Medulla oblongata (tissue), 1 donor: ENCODE results near the gene RAB11FIP5.
A peak's percentile ranks its signal among the peaks of the same experiment; 100 is the strongest.
"Not testable (repeated sequence)": the region's sequence is repeated elsewhere in the genome, so short reads cannot be mapped to it uniquely, and the experiment has no call there.

ENCODE experiments used
- DNase-seq: peaks from one replicate; pipeline ENCODE4 v3.0.0-alpha.2; 2015; ENCODE audit errors: extremely low spot score

The RAB11FIP5 gene

DNA sequence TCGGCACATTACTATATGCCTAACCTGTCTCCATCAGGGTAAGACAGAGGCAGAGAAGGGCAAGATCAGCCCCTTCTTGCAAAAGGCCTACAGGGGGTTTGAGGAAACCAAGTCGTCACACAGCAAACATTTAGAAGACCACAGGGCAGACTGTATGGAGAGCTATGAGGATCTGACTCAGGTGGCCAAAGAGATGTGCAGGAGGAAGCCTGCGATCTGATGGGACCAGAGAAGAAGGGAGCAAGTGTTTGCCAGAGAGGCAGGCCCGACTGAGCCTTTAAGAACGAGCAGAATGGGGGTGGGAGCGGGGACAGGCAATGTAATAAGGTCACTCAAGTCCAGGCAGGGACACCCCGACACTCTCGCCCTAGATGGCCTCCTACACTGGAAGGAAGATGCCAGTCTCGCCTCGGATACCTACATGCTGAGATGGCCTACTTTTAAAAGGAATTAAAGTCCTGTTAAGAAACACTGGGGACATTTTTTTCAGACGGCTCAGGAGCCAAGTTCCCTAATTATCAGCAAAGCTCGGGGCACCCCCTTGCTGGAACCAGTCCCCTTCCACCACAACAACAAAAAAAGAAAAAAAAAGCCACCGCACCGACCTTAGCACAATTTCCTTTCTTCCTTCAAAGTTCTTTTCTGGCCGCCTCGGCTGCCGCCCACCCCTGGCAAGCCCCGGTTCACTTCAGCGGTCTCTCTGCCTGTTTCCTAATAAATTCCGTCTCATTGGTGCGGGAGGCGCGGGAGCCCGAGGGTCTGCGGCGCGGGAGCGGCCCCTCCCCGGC lies 42.7 kb downstream of the RAB11FIP5 start:
- DNase-seq: no peak

DNA sequence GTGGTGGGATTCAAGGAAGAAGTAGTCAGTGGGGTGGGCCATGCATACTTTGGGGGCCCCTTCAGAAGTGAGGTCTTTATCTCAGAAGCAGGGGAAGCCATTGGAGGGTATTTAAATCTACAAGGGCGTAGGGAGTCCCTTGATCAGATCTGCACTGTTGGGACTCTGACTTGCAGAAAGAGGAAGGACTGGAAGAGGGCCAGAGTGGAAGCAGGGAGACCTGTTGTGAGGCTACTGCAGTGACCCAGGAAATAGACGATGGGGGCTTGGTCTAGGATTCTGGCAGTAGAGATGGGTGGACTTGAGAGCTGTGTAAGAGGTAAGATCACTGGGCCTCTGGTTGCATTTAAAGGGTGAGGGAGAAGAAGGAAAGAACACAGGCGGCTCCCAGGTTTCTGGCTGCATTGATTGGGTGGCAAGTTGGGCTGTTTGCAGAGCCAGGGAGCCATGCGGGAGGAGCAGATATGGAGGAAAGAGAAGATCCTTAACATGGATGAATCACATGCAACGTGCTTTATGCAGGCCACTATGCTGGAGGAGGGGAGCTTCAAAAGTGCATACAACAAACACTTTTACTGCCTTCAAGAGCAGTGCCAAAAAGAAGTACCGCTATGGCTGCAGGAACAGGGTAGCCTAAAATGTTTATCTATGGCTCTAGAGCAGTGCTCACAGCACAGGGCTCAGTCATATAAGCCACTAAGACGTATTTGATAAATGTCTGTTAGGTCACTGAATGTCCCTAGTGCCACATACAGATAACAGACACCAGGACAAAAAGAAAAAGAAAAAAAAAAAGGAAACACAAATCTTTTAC lies 43.5 kb downstream of the RAB11FIP5 start:
- DNase-seq: no peak

DNA sequence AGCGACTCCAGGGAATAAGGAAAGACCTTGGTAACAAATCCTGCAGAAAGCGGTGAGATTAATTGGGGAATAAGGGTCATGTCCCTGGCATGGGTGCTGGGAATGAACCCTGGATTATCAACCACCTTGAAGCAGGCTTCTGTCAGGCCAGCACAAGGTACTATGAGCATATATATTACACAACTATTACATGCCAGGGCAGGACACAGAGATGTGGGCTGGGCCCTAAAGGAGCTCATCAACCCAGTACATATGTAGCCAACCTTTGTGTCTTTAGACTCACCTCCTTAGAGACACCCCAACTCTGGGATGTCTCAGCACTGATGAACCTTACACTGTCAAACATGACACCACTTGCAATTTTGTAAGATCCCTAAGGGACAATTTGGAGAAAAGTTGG lies 44.6 kb downstream of the RAB11FIP5 start:
- no peak for DNase-seq

DNA sequence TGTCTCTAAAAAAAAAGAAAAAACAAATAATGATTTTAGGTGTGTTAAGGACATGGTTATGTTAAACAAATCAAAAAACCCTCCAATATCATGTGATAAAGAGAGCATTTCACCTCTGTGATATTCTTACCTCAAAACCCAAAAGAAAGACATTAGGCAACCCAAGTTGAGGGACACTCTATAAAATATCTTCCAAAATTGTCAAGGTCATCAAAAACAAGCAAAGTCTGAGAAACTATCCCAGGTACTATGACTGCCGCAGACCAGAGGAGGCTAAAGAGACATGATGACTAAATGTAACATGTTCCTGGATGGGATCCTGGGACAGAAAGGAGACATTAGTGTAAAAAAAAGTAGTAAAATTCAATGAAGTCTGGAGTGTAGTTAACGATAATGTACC lies 45.7 kb downstream of the RAB11FIP5 start:
- no peak for DNase-seq

DNA sequence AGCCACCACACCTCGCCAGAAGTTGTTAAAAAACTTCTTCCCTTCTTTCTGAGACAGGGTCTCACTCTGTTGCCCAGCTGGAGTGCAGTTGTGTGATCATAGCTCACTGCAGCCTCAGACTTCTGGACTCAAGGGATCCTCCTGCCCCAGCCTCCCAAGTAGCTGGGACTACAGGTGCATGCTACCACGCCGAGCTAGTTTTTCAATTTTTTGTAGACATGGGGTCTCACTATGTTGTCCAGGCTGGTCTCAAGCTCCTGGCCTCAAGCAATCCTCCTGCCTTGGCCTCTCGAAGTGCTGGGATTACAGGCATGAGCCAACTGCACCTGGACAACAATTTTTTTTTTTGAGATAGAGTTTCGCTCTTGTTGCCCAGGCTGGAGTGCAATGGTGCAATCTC lies 47.7 kb downstream of the RAB11FIP5 start:
- not testable (repeated sequence) for DNase-seq

DNA sequence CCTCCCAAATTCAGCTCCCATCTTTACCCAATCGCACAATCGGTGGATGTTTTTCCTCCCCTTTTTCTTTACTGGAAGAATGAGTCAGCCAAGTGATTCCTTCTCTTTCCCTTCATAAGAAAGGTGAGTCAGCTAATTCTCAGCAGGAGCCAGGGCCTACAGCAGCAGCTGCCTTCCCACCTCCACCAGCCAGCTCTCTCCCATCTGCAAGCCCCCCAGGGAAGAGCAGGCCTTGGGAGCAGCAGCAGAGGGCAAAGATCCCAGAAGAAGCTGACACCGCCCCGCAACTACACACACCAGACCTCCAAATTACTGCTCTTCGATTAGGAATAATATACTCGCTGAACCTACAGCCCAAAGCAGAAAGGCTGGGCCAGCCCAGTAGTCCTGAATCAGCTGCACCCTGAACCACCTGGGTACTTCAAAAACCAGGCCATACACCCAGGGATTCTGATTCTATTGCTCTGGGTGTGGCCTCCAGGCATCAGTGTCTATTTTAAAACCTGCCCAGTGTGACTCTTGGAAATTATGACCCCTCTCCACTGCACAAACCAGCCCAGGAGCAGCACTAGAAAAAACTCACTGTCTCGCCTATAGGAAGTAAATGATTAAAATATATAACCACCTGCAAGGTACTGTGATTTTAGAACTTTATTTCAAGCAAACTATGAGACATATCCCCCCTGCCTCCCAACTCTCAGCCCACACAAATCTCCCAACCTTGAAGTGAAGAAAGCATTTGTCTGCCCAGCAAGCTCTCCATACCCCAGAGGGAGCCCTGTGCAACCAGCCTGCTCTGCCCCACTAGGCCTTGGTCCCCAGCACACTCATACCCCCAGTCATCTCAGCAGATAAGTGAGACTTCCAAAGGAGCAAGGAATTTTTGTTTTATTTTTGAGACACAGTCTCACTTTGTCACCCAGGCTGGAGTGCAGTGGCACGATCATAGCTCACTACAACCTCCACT lies 48.6 kb downstream of the RAB11FIP5 start:
- DNase-seq: no peak

DNA sequence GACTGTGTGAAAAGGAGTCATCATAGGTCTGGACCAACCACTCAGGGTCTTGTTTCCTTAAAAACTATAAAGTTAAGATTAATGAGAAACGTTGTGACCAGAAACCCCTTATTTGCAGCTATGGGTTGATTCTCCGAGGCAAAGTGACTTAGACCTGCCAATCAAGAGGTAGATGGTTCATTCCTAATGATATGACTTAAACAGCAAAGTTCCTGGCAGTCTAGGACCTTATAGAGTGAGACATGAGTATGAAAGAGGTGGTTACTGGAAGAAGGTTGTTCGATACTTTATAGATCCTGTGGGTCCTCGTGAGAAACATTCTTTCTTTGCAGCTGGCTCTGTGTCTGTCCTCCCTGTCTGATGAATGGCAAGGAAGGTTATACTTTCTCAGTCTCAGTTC lies 49.3 kb downstream of the RAB11FIP5 start:
- DNase-seq: no peak

DNA sequence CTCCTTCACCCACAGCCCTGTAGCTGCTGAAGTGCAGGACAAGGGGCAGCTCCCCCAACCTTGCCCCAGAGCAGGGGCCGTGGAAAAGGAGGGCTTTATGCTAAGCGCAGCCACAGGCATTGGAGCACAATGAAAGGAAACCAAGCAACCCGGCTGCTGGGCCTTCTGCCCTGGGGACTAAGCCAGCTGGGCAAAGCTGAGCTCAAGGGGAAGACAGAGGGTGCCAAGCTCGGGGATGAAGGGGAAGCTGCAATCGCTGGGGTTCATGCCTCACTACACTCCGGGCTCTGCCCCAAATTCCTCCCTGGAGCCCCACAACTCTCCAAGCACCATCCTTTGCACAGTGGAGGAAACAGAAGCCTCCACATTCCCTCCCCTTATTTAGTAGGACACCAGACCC lies 53.6 kb downstream of the RAB11FIP5 start:
- peak; percentile 88 for DNase-seq

DNA sequence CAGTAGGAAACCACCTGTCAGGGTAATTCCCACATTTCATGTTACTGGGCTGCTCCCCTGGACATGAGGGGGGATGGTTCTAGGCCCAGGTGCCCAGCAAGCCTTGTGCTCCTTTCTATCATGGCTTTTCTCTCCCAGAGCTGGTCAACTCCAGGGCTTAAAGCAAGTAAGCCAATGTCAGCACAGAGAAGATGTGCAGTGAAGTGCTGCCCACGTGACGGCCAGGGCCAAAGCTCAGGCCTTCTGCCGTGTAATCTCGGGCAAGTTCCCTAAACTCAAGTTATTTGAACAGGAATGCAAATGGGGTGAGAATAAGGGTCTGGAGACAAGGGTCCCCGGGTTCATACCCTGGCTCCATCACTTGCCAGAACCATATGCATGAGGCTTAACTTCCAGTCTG lies 57.8 kb downstream of the RAB11FIP5 start:
- no peak for DNase-seq

DNA sequence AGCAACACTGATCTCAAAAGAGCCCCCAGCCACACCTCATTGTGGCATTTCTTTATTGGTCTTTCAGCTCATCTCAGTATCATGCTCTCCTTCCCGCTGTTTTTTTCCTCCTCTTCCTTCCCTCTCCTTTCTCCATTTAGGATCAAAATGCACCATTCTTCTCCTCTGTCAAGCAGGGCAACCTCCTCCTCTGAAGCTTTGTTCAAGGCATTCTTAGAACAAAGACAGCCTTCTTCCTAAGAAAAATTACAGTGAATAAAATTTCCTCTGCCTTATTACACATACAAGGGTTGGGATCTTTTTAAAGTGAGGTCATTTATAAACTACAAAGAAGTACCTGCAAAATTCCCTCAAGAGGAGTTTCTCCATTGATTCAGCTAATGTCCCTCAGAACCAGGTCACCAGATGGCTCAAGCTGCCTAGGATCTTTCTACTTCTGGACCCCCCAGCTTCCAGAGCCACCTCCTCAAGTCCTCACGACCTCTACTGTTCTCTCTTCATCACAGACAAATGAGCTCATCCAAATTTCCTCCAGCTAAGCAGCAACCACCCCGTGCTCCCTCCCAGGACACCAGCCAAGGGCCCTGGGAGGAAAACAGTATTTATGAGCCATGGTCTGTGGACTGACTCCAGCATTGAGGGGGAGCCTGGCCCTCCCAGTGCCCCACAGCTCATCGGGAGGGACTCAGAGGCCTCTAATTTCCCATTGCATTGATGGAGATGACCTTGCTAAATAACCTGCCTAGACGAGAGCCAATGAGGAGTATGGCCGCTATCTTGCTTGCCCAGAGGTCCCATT lies 59.2 kb downstream of the RAB11FIP5 start:
- DNase-seq: peak; percentile 79

DNA sequence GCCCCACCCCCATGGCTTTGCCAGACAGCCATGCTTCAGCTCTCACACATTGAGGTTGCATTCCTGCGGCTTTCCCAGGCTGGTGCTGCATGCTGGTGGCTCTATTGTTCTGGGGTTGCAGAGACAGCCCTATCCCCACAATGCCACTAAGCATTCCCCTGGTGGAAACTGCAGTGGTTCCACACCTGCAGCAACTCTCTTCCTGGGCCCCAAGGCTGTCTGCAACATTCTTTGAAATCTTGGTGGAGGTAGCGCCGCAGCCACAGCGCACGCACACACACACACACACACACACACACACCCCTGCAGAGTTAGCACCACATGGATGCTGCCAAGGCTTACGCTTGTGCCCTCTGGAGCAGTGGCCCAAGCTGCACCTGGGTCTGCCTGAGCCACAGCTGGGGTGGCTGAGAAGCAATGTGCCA lies 62.6 kb downstream of the RAB11FIP5 start:
- DNase-seq: no peak

DNA sequence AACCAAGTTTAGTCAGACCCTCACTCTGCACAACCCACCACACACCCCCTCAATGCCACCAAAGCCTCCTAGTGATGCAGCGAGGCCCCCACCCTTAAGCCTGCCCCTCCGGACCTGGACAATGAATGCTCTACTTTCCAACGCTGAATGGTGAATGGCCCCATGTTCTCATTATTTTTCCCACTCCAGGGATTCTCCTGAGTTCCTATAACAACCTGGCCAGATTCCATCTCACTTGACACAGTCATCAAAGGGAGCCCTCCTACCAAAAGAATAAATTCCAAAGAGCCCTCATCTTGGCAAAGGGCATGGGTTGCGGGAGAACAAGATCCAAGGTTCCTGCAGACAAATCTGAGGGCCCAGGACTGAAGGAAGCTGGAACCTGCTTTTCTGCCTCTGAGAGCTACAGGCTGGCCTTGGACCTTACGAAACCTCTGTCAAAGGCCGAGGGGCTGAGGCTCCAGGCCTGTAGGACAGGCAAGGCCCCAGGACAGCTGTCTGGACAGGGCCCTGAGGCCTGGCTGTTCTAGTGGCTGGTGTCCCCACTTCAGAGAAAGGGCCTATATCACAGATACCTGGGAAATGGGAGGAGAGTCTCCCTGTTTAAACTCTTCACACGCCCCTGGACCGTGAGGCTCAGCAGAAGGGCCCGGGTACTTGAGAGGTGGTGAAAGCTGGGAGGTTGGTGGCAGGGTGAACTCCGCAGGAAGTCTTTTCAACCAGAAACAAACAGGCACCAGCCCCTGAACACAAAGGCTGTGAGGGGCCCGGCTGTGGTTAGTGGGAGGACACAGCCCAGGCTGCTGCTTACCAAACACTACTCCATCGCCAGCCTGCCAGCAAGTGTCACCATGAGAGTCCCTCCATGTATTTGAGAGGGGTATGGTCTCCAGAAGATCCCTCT lies 68.6 kb downstream of the RAB11FIP5 start:
- peak; percentile 70 for DNase-seq

DNA sequence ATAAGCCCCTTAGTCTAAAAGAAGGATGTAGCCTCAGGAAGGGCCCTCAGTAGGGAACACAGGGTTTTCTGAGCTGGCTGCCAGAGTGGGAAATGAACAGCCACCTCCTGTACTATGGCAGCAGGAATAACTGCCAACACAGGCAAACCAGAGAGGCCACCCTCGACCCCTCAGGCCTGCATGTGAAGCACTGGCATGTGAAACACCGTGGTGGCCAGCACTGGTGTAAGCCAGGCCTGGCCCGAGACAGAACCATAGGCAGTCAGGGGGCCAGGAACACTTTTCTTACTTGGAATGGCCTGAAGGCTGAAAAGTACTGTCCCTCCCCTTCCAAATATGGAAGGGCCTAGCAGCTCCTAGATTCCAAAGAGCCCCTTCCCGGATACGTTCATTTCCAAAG lies 69.5 kb downstream of the RAB11FIP5 start:
- peak; percentile 64 for DNase-seq

DNA sequence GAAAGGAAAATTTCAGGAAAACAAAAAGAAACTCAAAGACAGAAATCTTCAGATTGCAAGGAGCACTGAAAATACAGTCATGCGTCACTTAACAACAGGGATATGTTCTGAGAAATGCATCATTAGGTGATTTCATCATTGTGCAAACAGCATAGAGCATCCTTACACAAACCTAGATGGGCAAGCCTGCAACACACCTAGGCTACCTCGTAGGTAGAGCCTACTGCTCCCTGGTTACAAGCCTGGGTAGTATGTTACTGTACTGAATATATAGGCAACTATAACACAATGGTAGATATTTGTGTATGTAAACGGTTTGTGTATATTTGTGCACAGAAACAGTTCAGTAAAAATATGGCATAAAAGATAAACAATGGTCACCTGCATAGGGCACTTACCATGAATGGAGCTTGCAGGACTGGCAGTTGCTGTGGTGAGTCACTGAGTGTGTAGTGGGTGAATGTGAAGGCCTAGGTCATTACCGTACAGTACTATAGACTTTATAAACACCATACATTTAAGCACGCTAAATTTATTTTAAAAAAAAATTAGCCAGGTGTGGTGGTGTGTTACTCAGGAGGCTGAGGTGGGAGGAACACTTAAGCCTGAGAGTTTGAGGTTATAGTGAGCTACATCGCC lies 74.7 kb downstream of the RAB11FIP5 start:
- no peak for DNase-seq

DNA sequence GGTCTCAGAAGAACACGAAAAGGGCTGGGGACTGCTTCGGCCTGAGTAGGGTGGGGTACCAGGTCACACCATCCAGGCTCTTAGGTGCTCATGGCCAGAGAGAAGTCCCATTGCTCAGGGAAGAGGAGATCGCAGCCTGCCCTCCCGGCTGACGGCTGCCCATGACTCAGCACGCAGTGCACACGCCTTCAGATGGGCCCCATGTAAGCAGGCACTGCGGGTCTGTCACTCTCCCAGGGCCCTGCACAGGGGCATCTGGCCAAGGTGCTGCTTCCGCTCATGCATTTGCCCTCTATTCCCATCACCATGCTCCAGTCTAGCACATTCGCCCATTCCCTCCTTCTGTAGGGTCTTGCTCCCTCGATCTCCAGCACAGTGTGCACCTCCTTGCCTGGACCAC lies 76.0 kb downstream of the RAB11FIP5 start:
- no peak for DNase-seq

DNA sequence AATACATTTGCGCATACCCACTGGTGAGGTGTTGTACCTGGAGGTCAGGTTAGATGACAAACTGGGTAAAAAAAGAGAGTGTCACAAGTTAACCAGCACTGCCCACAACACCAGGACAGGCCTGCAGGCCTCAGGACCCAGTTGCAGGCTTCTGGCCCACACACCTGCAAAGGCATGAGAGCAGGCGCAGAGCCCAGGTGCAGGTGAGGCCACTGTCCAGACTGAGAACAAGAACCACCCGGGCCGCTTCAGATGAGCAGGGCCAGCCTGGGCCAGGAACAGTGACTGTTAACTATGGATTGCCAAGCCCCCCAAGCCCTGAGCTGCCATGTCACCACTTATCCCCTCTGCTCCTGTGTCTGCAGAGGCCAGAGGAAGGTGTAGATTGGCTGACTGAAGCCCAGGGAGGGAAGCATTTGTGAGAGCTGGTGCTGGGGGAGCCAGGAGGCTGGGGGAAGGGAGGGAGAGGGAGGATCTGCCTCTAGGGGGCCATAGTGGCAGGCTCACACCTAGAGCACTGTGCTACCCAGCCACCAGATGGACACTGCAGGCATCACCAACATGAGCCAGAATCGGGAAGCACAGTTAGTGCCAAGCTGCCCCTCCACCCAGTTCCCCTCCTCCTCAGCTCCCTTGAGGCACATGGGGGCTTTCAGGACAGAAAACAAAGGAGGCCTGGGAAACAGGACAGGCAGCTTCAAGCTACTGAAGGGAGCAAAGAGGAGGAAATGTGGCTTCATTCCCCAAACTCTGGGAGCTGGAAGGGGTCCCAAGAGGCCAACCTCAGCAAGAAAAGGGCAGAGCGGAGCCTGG lies 76.6 kb downstream of the RAB11FIP5 start:
- DNase-seq: peak; percentile 75

DNA sequence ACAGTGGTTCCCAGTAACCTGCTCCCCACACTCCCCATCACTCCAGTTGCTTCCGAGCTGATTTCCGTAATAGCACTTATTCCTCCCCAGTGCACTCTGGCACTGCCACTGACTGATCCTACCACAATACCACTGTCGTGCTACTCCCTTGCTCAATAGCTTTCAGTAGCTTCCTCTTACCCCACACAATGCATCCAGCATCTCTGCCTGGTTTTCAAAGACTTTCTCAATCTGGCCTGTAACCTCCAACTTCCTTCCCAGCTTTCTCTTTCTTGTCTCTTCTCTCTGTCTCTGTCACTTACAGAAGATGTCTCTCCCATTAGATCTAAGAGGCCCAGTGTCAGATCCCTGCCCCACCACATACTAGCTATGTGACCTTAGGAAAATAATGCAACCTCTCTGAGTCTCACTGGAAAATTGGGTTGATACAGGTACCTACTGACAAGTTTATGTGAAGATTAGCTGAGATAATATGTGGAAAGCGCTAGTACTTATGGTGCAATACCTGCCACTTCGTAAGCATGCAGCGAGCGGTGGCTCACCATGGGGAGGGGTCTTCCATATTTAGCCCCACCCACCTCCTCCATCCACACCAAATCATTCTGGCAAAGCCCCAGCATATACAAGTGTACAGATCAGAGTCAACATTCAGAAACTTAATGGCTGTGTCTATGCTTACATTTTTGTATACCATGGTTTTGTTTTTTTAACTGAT lies 77.9 kb downstream of the RAB11FIP5 start:
- DNase-seq: no peak

DNA sequence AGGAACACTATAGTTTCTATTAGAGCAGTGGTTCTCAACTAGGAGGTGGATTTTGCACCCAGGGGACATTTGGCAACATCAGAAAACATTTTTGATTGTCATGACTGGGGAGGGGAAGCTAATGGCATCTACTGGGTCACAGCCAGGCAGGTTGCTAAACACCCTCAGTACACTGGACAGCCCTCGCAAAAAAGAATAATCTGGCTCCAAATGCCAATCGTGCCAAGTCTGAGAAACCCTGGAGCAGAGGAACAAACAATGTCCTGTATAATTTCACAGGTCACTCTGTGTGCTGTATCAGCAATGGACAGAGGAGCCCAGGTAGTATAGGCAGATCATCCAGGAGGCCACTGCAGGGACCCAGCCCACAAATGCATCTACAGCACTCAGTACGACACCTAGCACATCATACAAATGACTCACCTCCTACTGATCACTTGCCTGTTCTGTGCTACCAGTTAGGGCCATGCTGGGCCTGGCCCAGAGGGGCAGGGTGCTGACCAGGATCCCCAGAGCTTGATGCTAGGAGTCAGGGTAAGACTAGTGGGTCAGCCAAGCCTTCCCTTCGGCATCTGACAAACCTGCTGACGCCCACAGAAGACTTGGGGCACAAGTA lies 78.9 kb downstream of the RAB11FIP5 start:
- no peak for DNase-seq
